GM21825 (cell line): ENCODE measurements around the gene IQCH.

Experiments
- ATAC-seq: cut with Tn5 transposase; IDR thresholded peaks from one replicate; pipeline ENCODE4 v1.9.1; 2021; ENCODE audit warnings: mild to moderate bottlenecking, moderate library complexity; ENCODE audit not compliant: unreplicated experiment

IQCH gene

DNA sequence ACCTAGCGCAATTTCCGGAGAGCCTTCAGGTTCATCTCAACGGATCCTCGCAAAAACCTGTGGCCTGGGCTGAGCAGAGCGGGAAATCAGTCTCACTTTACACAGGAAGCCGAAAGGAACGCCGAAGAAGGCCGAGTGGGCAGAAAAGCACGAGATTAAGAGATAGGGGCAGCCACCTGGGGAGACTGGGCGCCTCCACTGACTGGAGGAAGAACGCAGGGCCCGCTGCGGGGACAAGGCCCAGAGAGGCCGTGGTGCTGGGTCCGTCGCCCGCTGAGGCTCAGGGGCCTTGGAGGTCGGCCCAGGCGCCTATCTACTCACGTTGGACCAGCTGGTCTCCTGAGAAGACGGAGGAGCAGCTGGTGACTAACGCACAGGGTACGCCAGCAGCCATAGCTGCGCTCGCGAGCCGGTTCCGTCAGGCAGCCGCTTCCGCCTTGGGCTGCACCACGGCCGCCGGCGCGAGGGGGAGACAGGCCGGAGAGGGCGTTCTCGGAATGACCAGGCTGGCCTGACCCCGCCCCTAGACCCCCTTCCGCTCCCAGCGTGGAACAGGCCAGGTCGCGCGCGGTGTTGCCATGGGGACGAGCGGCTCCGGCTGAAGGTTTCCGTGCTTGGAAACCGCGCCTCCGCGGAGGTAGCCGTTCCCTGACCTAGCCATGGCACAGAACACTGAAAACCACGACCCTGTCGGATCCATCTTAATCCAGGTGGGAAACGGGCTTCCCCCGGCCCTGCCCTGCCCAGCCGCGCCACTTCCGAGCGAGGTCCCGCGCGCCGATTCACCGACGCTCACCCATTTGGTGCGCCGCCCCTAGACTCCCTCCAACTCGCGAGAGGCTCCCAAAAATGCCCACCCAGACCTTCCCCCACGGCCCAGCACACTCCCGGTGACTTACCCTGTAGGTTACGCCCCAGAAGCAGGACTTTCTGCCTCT lies at the start of gene IQCH, which contains the start of gene AAGAB:
IQCH (plus strand) TSS at position 549 of the 938 bp plus-strand sequence; CDS start at position 660, 111 bp downstream.
AAGAB (minus strand) TSS at position 424 of the 938 bp plus-strand sequence; CDS start at position 394, 30 bp downstream.
- ATAC-seq, result peak; percentile 93

DNA sequence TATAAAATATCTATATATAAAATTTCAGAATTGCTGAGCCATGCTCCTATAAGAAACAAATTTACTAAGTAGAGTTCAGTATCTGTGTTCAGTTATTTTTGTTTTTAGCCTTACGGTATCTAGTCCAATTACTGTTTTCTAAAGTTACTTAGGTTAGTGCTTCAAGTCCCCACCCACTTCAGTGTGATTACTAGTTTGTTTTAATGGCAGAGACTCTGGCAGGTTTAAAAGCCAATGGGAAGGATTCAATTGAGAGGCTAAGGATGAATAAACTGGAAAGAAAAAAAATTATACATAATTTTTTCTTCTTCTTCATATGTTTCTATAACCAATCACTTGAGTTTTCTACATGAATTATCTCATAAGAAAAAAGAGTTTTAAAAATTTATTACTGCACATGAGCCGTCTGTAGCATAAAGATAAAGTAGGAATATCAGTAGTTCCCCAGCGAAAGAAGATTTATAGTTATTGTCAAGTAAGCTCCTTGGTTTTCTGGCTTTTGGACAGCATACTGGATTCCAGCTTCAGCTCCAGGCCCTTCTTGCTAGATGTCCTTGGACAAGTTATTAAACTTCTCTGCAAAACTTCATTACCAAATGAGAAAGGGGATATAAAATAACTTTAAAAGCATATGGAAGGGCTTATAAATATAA lies 46.9 kb upstream of the IQCH start:
- no peak for ATAC-seq

DNA sequence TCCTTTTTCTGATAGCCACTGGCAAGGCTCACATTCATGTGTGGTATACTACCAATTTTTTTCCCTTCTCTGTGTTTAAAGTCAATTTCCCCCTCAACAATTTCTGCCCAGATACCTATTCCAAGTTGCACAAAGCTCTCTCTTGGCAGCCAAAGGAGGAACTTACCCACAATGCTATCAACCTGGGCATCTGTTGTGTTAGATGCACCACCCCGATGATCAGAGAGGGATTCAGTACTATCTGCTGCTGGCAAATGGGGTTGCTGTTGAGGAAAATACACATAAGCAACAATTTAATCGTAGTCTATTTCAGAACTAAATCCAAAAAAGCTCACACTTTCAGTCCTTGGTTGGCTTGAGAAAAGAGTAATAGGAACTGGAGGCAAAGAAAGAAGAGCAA lies 46.2 kb upstream of the IQCH start:
- ATAC-seq, result no peak

DNA sequence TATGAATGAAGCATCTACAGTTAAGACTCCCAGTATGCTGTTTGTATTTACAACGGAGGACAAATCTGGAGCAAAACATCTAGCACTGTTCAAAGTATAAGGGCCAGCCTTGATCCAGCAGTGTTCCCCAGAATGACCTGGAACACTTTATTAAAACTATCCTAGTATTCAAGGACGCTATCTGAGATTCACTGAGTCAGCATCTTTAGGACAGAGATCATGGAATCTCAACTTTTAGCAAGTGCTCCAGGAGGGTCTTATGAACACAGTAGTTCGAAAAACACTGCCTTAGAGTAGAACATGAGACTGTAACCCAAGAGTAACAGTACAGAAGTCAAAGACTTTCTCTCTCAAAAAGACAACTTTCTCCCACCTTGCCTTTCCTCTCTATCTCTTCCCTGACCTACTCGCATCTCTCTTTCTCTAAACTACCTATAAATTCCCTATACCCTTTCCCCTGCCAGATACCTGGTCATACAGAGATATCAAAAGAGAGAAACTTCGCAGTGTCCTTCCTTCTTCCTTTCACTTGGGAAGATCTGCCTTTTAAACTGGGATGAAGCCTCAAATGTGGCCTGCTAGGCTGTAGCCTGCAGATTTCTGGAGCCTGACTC lies 43.9 kb upstream of the IQCH start:
- no peak for ATAC-seq

DNA sequence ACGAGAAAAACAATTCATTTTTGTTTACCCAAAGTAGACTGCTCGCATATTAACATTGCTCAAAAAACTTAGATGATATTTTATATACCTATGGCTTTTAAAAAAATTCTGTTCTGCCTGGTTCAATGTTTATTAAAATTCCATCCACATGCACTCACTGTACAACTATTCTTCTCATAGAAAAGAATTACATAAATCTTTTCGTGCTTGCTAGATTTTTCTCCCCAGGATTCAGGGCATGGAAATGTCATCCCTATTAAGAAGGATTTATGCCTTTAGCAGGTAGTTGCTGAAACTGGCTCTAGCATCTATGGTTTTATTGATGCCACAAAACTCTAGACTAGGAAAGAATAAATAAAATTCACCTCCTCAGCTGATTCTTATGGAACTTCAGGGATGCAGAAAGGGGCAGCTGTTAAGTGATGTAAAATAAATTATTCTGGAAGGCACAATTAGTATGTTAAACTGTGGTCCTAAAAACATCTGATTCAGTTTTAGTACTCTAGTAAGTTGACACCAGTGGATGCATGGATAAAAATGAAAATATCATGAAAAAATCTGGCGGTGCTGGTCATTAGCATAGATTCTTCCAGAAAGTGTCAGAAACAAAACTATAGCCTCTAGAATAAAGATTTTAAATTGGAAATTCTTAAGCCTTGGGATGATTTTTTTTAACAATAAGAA lies 41.8 kb upstream of the IQCH start:
- ATAC-seq, result no peak

DNA sequence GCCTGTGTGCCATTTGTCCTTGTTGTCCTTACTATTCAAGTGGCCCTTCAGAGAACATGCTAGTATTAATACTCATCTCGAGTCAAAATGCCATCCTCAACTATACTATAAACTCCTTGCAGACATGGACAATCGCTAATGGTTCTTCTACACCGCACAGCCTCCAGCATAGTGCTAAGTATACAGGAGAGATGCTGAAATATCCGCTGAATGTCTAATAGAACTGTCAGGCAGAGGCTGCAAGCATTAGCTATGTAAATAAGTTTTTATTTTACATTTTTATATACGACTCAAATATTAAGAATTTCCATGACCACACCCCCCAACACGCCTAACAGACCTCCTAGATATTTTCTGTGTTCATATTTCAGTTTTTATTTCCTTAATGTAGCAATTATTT lies 39.5 kb upstream of the IQCH start:
- no peak for ATAC-seq

DNA sequence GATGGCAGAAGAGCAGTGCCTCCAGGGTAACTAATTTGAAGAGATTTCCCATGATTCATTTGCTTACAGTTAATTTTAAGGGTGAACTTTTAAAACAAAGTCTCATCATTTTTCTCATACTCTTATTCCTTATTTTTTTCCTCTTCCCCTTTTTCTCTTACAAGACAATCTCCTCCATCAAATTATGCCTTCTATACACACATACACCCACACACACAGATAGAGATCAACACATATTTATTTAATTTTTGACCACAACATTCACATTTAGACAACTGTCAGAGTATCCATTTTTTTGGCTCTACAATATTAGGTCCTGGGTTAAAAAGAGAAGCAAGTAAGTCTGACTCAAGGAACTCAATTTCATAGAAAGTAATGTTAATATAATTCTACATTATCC lies 37.7 kb upstream of the IQCH start:
- ATAC-seq, result no peak

DNA sequence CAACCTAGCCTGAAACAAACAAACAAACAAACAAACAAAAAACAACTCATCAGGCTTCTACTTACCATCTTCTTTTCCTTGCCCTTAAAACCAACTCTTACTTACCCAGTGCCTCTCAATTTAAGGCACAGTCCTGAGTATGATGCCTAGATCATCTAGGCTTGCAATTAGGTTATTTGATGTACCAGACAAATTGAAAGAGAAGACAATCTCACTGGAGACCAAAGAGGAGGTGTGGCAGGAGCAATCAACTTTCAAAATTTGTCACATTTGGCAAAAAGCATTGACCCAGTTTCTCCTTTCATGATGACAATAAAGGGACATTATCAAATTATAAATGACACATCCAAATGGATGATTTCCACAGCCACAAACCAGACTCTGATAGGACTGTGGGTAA lies 36.2 kb upstream of the IQCH start:
- ATAC-seq, result no peak

DNA sequence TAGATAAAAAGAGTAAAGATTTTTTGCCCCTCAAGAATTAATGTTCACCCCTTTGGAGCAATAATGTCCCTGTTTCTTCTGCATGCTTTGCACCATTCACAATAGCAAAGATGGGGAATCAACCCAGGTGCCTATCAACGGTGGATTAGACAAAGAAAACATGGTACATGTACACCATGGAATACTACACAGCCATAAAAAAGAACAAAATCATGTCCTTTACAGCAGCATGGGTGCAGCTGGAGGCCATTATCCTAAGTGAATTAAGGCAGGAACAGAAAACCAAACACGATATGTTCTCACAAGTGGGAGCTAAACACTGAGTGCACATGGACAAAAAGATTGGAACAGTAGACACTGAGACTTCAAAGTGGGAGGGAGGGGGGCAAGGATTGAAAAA lies 35.3 kb upstream of the IQCH start:
- no peak for ATAC-seq

DNA sequence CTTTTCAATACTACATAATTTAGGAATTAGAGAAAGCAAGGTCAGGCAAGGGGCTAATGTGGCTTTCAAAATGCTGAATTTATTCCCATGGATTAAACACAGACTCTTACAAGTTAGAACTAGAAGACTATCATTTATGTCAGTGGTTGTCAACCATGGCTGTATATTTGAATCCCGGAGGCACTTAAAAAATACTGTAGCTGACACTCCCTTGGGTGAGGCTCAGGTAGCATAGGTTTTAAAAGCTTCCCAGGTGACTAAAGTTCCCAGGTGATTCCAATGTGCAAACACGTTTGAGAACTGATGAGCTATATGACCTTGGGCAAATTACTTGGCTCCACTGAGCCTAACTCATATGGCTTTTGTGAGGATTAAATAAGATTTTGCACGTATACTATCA lies 29.7 kb upstream of the IQCH start:
- no peak for ATAC-seq

DNA sequence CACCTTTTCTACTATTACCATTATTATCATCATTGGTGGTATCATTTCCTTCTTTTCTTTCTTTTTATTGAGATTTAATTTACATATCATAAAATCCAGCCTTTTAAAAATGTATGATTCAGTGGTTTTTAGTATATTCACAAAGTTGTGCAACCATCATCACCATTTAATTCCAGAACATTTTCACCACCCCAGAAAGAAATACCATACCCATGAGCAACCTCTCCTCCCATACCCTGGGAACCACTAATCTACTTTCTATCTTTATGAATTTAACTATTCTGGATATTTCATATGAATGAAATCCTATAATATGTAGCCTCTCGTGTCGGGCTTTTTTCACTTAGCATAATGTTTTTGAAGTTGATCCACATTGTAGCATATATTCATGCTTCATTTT lies 29.2 kb upstream of the IQCH start:
- ATAC-seq, result no peak

DNA sequence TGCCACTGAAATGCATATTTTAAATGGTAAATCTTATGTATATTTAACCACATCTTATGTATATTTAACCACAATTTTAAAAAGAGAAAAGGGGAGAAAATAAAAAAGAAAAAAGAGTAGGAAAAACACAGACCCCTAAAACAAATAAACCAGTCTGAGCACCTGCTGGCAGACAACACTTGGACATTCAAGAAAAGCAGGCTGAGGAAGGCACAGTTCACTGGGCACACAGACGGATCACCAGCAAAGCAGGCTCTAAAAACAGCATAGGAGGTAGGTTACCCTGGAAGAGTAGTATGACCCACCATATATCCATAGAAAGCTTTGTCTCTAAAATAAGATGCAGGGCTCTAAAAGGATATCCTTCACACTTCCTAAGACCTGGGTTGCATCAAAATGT lies 27.2 kb upstream of the IQCH start:
- no peak for ATAC-seq

DNA sequence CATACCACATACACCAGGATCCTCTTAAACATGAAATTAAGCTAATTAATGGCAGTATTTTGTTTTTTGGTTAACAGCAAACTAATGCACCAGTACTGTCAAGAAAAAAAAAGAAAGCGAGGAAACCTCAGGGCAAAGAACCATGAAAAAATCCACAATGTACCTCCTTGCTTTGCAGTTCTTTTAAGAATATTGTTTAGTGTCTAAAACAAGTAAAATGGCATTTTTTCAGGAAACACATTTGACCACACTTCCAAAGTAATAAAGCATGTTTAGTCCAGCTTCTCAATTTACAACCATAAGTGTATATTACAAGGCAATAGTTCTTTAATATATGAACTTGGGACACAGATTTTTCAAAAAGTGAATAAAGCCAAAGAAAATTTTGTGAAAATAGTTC lies 26.7 kb upstream of the IQCH start:
- no peak for ATAC-seq

DNA sequence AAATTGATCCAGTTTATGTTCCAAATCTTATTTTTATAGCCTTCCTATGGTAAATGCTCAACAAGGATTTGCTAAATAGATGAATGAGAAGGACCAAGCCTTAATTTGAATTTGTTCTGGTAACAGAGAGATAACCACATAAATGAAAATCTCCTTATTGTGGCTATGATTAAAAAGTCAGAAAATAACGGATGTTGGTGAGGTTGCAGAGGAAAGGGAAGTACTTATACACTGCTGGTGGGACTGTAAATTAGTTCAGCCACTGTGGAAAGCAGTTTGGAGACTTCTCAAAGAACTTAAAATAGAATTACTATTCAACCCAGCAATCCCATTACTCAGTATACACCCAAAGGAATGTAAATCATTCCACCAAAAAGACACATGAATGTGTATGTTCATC lies 26.3 kb upstream of the IQCH start:
- no peak for ATAC-seq

DNA sequence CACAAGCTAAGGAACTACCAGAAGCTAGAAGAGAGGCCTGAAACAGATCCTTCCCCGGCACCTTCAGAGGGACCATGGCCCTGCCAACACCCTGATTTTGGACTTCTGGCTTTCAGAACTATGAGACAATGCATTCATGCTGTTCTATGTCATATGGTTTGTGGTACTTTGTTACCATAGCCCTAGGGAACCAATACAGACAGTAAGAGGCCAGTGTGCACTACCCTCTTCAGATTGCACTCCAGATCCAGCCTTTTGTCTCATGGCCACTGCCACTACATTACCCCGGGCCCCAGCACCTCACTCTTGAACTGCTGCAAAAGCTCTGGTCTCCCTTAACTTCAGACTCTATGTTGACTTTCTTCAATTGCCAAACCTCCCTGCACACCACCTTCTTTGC lies 24.1 kb upstream of the IQCH start:
- ATAC-seq, result no peak

DNA sequence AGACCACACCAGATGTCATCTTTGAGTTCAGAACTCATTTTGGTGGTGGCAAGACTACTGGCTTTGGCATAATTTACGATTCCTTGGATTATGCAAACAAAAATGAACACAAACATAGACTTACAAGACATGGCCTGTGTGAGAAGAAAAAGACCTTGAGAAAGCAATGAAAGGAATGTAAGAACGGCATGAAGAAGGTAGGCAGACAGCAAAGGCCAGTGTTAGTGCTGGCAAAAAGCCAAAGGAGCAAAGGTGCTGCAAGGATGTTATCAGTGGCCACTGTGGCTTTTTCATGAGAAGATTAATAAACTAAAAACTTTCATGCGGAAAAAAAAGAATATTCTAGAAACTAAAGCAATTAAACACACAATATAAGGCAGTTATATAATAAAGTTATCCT lies 22.0 kb upstream of the IQCH start:
- ATAC-seq, result no peak

DNA sequence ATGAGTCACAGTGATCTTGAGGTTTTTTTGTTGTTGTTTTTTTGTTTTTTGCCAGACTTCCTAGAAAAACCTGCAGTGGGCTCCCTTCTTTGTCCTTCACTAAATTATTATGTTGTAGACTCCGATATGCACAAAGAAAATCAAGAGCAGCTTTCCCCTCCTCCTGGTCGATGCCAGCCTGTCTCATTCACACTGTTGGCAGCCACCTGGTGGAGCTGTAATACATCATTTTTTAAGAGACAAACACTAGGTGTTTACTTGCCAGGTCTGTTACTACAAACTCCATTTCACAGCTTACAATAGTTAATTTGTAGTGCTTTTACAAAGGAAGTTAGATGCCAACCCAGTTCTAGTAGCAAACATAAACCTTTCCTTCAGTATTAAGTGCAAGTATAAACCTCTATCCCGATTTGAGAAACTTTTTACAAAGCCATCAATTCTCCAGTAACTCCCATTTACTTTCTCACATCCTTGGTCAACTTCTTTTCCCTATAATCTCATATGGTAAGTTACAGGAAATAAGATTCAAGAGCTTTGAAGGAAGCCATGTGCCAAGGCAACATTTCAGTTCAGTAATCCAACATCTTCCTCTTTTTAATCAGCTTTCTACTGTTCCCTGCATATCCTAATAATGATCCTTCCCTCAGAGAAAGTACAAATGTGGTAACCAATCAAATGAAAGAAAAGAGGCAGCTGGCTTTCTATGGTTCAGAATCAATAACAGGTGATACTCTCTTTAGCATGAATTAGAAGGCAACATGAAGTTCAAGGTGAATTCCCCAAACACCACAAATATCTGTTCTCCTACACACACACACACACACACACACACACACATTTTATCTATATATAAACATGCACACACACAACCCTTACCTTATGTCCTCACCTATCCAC lies 14.1 kb upstream of the IQCH start:
- ATAC-seq, result no peak

DNA sequence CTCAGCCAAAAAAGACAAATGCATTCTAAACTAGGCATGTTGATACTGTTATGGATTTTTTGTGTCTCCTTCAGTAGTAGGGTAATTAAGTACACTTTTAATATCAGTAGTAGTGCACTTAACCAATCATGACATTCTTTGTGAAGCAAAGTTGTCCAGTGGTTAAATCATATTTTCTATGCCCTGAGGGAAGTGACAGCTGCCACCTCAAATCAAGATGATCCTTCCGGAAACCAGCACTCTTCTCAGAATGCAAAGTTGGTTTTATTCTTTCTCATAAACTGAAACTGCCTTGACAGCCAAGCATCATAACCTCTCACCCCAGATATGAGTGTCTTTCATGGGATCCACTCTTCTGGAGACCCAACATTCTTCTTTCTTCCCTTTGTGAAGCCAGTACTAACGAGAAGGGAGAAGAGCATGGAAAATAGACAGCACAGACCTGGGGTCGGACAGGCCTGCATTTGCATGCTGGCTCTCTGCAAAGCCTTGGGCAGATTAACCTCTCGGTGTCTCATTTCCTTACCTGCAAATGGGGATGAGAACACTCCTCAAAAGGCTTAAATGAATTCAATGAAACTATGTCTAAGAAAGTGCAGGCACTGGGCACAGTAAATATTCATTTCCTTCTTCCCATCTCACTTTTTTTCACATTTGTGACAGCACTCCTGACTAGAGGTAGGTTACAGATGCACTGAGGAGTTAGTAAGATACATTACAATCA lies 13.3 kb upstream of the IQCH start:
- ATAC-seq, result peak; percentile 84

DNA sequence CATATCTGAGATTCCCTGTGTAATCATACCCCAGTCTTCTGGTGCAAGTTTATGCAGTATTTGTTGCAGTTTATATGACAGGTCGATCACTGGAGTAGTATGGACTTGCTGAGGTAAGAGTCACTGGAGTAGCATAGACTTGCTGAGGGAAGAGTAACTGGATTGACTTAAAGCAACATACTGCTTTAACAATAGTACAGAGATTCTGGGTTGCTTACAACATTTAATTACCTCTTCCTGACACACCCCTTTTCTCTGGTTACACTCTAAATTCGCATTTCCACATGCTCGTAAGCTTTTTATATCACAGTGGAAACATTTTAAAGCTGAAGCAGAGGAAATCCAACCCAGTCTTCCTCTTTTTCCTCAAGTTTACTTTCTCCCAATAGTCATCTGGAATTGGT lies 11.9 kb upstream of the IQCH start:
- ATAC-seq, result no peak
